K562 (cell line): Measurements from ENCODE around the gene SH3BP4. TPM values are rescaled to one million over a fixed set of nuclear protein-coding genes. Genes with fewer than 3 reads are reported as not detected.

Experiments used
- ATAC-seq: fragments of 200-7000 bp; cut with Tn5 transposase; 3 replicates; pipeline ENCODE4 v1.9.1; 2020; ENCODE audit warnings: moderate library complexity
- BruUV-seq: library from RNA; stranded (reverse); fragments of 400-500 nt; replicated peaks from 2 replicates; lab custom pipeline; 2021; lab: Mats Ljungman, UMichigan
- CTCF ChIA-PET: fragments of 300-600 bp; formaldehyde crosslinking; extraction: SDS; loops from one replicate; lab custom pipeline; 2021; ENCODE audit warnings: low intra/inter-chr PET ratio; lab: Yijun Ruan, JAX
- POLR2A ChIA-PET: fragments of 300-600, 350-650 bp; sonication (Branson Sonifier 250); formaldehyde crosslinking; extraction: SDS; loops from one replicate; lab custom pipeline; 2021; ENCODE audit warnings: antibody characterized with exemption, inconsistent platforms; lab: Yijun Ruan, JAX
- DNase-seq, 4 experiments: peaks; one replicate each; pipeline versions ENCODE4 v3.0.0 to v3.0.0-alpha.2; 2011 to 2018; ENCODE audit warnings: low spot score in 3 of 4, mixed read lengths in 3 of 4; ENCODE audit errors: extremely low read depth in 1 of 4
- FAIRE-seq: peaks from 2 replicates; lab custom pipeline; 2011; peaks lifted over from hg19 to GRCh38; lab: Jason Lieb, UNC
- H2AFZ ChIP-seq: 2 replicates; pipeline ENCODE4 v1.6.0; 2011; ENCODE audit warnings: low read depth, low read length, control low read depth, inconsistent platforms
- H3K27ac ChIP-seq: fragments of 200-600 bp; 3 replicates; pipeline ENCODE4 v1.8.0; 2011; ENCODE audit warnings: low read depth, mild to moderate bottlenecking, control low read depth, inconsistent platforms, low read length, moderate library complexity, mixed read lengths; ENCODE audit errors: extremely low read depth
- H3K27me3 ChIP-seq, 2 experiments: fragments of 300-600 bp in 1 of 2; 2 replicates in 1 of 2; 3 replicates in 1 of 2; pipeline versions ENCODE4 v1.6.0 to v1.8.0; 2011; ENCODE audit warnings: inconsistent platforms in 2 of 2, low read length in 2 of 2, mild to moderate bottlenecking in 1 of 2, mixed read lengths in 1 of 2, moderate library complexity in 1 of 2; ENCODE audit not compliant: control insufficient read depth in 2 of 2, insufficient read depth in 2 of 2
- H3K36me3 ChIP-seq: fragments of 300-600 bp; 3 replicates; pipeline ENCODE4 v1.8.0; 2011; ENCODE audit warnings: mild to moderate bottlenecking, low read length, inconsistent platforms; ENCODE audit not compliant: control insufficient read depth, insufficient read depth
- H3K4me1 ChIP-seq, 2 experiments: fragments of 200-600 bp in 1 of 2; replicated peaks in 1 of 2; 2 replicates in 1 of 2; 3 replicates in 1 of 2; pipeline versions ENCODE4 v1.5.1 to v1.8.0; 2011; ENCODE audit warnings: inconsistent platforms in 2 of 2, low read length in 2 of 2, mild to moderate bottlenecking in 1 of 2, mixed read lengths in 1 of 2, moderate library complexity in 1 of 2; ENCODE audit not compliant: control insufficient read depth in 2 of 2, insufficient read depth in 2 of 2
- H3K4me2 ChIP-seq: 2 replicates; pipeline ENCODE4 v1.6.1; 2011; ENCODE audit warnings: low read length, control low read depth, inconsistent platforms, mixed read lengths; ENCODE audit not compliant: insufficient read depth
- H3K4me3 ChIP-seq: fragments of 200-600 bp; sonication (generic), shearing (Covaris generic); 2 replicates; pipeline ENCODE4 v1.5.1; 2016; ENCODE audit warnings: control low read depth, inconsistent platforms
- H3K79me2 ChIP-seq: fragments of 200-600 bp; 3 replicates; pipeline ENCODE4 v1.8.0; 2011; ENCODE audit warnings: low read length, inconsistent platforms; ENCODE audit not compliant: control insufficient read depth, insufficient read depth
- H3K9ac ChIP-seq, 2 experiments: 2 replicates each; pipeline versions ENCODE4 v1.6.0 to v1.6.1; 2011; ENCODE audit warnings: low read depth in 2 of 2, low read length in 2 of 2, control low read depth in 1 of 2, inconsistent platforms in 1 of 2, mild to moderate bottlenecking in 1 of 2, mixed read lengths in 1 of 2; ENCODE audit not compliant: insufficient read depth in 1 of 2
- H3K9me1 ChIP-seq: one replicate; pipeline ENCODE4 v1.6.0; 2011; ENCODE audit warnings: inconsistent platforms, mild to moderate bottlenecking, low read length, moderate library complexity; ENCODE audit not compliant: control insufficient read depth, insufficient read depth
- H3K9me3 ChIP-seq: replicated peaks from 2 replicates; pipeline ENCODE4 v1.5.1; 2011; ENCODE audit warnings: low read depth, low read length, inconsistent platforms; ENCODE audit not compliant: control insufficient read depth, insufficient read depth
- H4K20me1 ChIP-seq: replicated peaks from 2 replicates; pipeline ENCODE4 v1.6.1; 2011; ENCODE audit warnings: low read length, inconsistent platforms, mixed read lengths; ENCODE audit not compliant: control insufficient read depth, insufficient read depth
- CC2D1A ChIP-seq: fragments of 450-650 bp; IDR thresholded peaks from 2 replicates; pipeline ENCODE4 v1.6.1; 2017; ENCODE audit warnings: mild to moderate bottlenecking
- FOXA1 ChIP-seq: fragments of 450-650 bp; IDR thresholded peaks from 2 replicates; pipeline ENCODE4 v1.6.1; 2016; ENCODE audit warnings: mild to moderate bottlenecking, borderline replicate concordance
- KLF1 ChIP-seq: fragments of 450-650 bp; IDR thresholded peaks from 2 replicates; pipeline ENCODE4 v1.6.1; 2016; ENCODE audit warnings: missing genetic modification characterization, missing compliant biosample characterization
- NCOR1 ChIP-seq: fragments of 450-650 bp; IDR thresholded peaks from 2 replicates; pipeline ENCODE4 v1.6.1; 2016; ENCODE audit warnings: mild to moderate bottlenecking, moderate library complexity
- NFRKB ChIP-seq: fragments of 450-650 bp; IDR thresholded peaks from 2 replicates; pipeline ENCODE4 v1.6.1; 2016; ENCODE audit warnings: low read depth
- SMAD1 ChIP-seq: fragments of 150-350 bp; IDR thresholded peaks from 2 replicates; pipeline ENCODE4 v1.6.1; 2014; ENCODE audit warnings: low read length, low read depth; ENCODE audit not compliant: partially characterized antibody
- SREBF1 ChIP-seq: fragments of 150-350 bp; IDR thresholded peaks from 2 replicates; pipeline ENCODE4 v1.6.1; 2014; ENCODE audit warnings: antibody characterized with exemption, low read depth, low read length, borderline replicate concordance
- STAT5A ChIP-seq: IDR thresholded peaks from 2 replicates; pipeline ENCODE4 v1.6.1; 2012; ENCODE audit warnings: low read length, inconsistent platforms, borderline replicate concordance
- XRCC5 ChIP-seq: fragments of 200-400 bp; formaldehyde crosslinking; IDR thresholded peaks from 2 replicates; pipeline ENCODE4 v1.6.1; 2017; ENCODE audit warnings: low read depth, mild to moderate bottlenecking, low read length
- WGBS: fragments of 100-300 bp; shearing (Covaris generic); methylation state at CpG from one replicate; pipeline ENCODE4 v1.1.6; 2016; ENCODE audit warnings: low coverage, mixed read lengths; ENCODE audit not compliant: insufficient coverage; ENCODE audit errors: missing lambda C conversion rate; 5-methylcytosine and 5-hydroxymethylcytosine counted together
- in situ Hi-C: fragments of 300-500 bp; cut with MboI; formaldehyde crosslinking; loops from 4 replicates; pipeline ENCODE4 v1.15.0; 2018; ENCODE audit warnings: inconsistent platforms, mixed read lengths
- intact Hi-C: fragments of 100-400 bp; cut with micrococcal nuclease; formaldehyde crosslinking; loops from 2 replicates; pipeline ENCODE4 v1.14.2; 2022
- polyA plus RNA-seq, 8 experiments: library from polyadenylated mRNA; depleted of rRNA in 4 of 8; stranded (reverse) in 5 of 8; unstranded in 3 of 8; fragments of >200 nt; fragmentation: Nextera tagmentation in 2 of 8; fragmentation: Illumina TruSeq in 1 of 8; extraction: Ambion mirVana in 2 of 8; extraction: Trizol in 1 of 8; gene quantifications; 2 replicates each; pipeline versions ENCODE4 v1.2.1 to v1.2.3, GENCODE V29; 2011 to 2014; ENCODE audit warnings: inconsistent platforms in 1 of 8, missing spikeins in 1 of 8
- total RNA-seq, 7 experiments: library from RNA; depleted of rRNA in 6 of 7; stranded (reverse); fragments of >200 nt in 6 of 7; fragmentation: Illumina TruSeq in 2 of 7; extraction: Trizol in 2 of 7; gene quantifications; 2 replicates each; pipeline versions ENCODE4 v1.2.1 to v1.2.3, GENCODE V29; 2011 to 2021; ENCODE audit warnings: low replicate concordance in 1 of 7
- TF ChIP-seq, protein P1 (sequence below): fragments of 450-650 bp; IDR thresholded peaks from 2 replicates; pipeline ENCODE4 v1.6.1; 2016; ENCODE audit warnings: low read depth, mild to moderate bottlenecking, moderate library complexity
- TF ChIP-seq, protein P2 (sequence below): fragments of 200-600 bp; sonication (generic); IDR thresholded peaks from one replicate; pipeline ENCODE4 v1.6.1; 2012; ENCODE audit warnings: mild to moderate bottlenecking, low read depth, low read length, inconsistent platforms

Gene SH3BP4
- total and polyA plus RNA-seq, 9 of the 15 experiments (the other 6 are each of a cell fraction or from before 2014, with no cell fraction given), result 0.03 to 0.28 (median 0.27) TPM; not detected in 6

DNA sequence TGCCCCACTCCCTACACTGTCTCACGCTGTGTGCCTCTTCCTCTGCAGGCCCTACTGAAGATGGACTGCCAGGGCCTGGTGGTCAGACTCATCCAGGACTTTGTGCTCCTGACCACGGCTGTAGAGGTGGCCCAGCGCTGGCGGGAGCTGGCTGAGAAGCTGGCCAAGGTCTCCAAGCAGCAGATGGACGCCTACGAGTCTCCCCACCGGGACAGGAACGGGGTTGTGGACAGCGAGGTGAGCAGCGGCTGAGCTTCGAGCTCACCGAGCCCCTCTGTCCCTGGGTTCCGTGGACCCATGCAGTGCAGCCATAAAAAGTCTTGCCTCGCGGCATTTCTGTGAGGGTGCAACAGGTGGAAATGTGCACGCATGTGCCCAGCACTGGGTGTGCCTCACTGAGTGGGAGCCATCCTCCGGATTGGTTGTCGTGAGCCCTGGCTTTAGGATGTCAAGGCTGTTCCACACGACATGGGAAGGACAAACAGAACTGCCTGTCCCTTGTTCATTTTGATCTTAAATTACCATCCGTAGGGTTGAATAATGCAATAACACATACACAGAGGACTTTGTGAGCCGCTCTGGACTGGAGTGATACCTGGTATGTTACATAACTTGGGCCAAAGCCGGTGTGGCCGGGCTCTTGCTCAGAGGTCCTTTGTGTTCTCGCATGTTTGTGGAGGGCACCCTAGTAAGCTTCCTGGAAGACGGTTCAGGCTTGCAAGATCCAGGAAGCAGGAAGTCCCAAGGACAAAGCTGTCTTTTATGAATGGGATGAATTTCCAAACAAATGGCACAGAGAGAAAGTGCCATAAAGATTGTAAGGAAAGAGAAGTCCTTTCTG is 100.9 kb downstream of the SH3BP4 start:
- Histone ChIP-seq H3K4me2 (no peak overlapping the region), H3K9ac (no peak overlapping the region), H2AFZ (no peak overlapping the region)
- intact Hi-C loops, result loop anchor here (5.0 kb wide), 1 partner anchor 500 kb away; no protein-coding TSS in a partner anchor
- CTCF ChIA-PET, result no interaction called here
- ATAC-seq, result no peak
- POLR2A ChIA-PET, result no interaction called here
- no peak for TF ChIP-seq NCOR1
- TF ChIP-seq XRCC5, result no peak
- TF ChIP-seq CC2D1A, result no peak
- no peak for TF ChIP-seq NFRKB
- TF ChIP-seq SREBF1, result no peak
- no peak for TF ChIP-seq KLF1 (tag)
- TF ChIP-seq, protein P1, sequence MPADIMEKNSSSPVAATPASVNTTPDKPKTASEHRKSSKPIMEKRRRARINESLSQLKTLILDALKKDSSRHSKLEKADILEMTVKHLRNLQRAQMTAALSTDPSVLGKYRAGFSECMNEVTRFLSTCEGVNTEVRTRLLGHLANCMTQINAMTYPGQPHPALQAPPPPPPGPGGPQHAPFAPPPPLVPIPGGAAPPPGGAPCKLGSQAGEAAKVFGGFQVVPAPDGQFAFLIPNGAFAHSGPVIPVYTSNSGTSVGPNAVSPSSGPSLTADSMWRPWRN, result no peak
- TF ChIP-seq SMAD1, result no peak
- no peak for TF ChIP-seq STAT5A
- TF ChIP-seq, protein P2, sequence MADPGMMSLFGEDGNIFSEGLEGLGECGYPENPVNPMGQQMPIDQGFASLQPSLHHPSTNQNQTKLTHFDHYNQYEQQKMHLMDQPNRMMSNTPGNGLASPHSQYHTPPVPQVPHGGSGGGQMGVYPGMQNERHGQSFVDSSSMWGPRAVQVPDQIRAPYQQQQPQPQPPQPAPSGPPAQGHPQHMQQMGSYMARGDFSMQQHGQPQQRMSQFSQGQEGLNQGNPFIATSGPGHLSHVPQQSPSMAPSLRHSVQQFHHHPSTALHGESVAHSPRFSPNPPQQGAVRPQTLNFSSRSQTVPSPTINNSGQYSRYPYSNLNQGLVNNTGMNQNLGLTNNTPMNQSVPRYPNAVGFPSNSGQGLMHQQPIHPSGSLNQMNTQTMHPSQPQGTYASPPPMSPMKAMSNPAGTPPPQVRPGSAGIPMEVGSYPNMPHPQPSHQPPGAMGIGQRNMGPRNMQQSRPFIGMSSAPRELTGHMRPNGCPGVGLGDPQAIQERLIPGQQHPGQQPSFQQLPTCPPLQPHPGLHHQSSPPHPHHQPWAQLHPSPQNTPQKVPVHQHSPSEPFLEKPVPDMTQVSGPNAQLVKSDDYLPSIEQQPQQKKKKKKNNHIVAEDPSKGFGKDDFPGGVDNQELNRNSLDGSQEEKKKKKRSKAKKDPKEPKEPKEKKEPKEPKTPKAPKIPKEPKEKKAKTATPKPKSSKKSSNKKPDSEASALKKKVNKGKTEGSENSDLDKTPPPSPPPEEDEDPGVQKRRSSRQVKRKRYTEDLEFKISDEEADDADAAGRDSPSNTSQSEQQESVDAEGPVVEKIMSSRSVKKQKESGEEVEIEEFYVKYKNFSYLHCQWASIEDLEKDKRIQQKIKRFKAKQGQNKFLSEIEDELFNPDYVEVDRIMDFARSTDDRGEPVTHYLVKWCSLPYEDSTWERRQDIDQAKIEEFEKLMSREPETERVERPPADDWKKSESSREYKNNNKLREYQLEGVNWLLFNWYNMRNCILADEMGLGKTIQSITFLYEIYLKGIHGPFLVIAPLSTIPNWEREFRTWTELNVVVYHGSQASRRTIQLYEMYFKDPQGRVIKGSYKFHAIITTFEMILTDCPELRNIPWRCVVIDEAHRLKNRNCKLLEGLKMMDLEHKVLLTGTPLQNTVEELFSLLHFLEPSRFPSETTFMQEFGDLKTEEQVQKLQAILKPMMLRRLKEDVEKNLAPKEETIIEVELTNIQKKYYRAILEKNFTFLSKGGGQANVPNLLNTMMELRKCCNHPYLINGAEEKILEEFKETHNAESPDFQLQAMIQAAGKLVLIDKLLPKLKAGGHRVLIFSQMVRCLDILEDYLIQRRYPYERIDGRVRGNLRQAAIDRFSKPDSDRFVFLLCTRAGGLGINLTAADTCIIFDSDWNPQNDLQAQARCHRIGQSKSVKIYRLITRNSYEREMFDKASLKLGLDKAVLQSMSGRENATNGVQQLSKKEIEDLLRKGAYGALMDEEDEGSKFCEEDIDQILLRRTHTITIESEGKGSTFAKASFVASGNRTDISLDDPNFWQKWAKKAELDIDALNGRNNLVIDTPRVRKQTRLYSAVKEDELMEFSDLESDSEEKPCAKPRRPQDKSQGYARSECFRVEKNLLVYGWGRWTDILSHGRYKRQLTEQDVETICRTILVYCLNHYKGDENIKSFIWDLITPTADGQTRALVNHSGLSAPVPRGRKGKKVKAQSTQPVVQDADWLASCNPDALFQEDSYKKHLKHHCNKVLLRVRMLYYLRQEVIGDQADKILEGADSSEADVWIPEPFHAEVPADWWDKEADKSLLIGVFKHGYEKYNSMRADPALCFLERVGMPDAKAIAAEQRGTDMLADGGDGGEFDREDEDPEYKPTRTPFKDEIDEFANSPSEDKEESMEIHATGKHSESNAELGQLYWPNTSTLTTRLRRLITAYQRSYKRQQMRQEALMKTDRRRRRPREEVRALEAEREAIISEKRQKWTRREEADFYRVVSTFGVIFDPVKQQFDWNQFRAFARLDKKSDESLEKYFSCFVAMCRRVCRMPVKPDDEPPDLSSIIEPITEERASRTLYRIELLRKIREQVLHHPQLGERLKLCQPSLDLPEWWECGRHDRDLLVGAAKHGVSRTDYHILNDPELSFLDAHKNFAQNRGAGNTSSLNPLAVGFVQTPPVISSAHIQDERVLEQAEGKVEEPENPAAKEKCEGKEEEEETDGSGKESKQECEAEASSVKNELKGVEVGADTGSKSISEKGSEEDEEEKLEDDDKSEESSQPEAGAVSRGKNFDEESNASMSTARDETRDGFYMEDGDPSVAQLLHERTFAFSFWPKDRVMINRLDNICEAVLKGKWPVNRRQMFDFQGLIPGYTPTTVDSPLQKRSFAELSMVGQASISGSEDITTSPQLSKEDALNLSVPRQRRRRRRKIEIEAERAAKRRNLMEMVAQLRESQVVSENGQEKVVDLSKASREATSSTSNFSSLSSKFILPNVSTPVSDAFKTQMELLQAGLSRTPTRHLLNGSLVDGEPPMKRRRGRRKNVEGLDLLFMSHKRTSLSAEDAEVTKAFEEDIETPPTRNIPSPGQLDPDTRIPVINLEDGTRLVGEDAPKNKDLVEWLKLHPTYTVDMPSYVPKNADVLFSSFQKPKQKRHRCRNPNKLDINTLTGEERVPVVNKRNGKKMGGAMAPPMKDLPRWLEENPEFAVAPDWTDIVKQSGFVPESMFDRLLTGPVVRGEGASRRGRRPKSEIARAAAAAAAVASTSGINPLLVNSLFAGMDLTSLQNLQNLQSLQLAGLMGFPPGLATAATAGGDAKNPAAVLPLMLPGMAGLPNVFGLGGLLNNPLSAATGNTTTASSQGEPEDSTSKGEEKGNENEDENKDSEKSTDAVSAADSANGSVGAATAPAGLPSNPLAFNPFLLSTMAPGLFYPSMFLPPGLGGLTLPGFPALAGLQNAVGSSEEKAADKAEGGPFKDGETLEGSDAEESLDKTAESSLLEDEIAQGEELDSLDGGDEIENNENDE, result no peak
- TF ChIP-seq FOXA1, result no peak
- TF ChIP-seq, all 486 proteins: peak for 0
- no peaks in the 10 kb centered on the region; the same call in 1 of the 2 replicates for H4K20me1 ChIP-seq
- H3K79me2 ChIP-seq, result no peaks in the 10 kb centered on the region
- in situ Hi-C loops, result no loop called here
- no peak overlapping the region for H3K27ac ChIP-seq
- DNase-seq (no peak), FAIRE-seq (no peak)
- H3K9me3 ChIP-seq, result no peaks in the 10 kb centered on the region
- no TSS peak for BruUV-seq
- peaks cover 6 to 65% of the 10 kb centered on the region in 2 experiments; a peak in 3 of 5 replicates for H3K27me3 ChIP-seq
- no peaks in the 10 kb centered on the region for H3K36me3 ChIP-seq
- H3K4me3 ChIP-seq, result no peak overlapping the region
- H3K9me1 ChIP-seq, result no peaks in the 10 kb centered on the region
- no peaks in the 10 kb centered on the region; a peak in 1 of 5 replicates for H3K4me1 ChIP-seq
- WGBS, result under 1% methylated on average over 21 of the region's 25 CpGs
